ENCODE measurements around the gene ZNF207. TPM values are rescaled to one million over a fixed set of nuclear protein-coding genes. Genes with fewer than 3 reads are reported as not detected.

Gene ZNF207
- total and polyA plus RNA-seq, 10 of the 15 experiments (the other 5 are each of a cell fraction or from before 2014, with no cell fraction given): 156 to 348 (median 205) TPM

DNA sequence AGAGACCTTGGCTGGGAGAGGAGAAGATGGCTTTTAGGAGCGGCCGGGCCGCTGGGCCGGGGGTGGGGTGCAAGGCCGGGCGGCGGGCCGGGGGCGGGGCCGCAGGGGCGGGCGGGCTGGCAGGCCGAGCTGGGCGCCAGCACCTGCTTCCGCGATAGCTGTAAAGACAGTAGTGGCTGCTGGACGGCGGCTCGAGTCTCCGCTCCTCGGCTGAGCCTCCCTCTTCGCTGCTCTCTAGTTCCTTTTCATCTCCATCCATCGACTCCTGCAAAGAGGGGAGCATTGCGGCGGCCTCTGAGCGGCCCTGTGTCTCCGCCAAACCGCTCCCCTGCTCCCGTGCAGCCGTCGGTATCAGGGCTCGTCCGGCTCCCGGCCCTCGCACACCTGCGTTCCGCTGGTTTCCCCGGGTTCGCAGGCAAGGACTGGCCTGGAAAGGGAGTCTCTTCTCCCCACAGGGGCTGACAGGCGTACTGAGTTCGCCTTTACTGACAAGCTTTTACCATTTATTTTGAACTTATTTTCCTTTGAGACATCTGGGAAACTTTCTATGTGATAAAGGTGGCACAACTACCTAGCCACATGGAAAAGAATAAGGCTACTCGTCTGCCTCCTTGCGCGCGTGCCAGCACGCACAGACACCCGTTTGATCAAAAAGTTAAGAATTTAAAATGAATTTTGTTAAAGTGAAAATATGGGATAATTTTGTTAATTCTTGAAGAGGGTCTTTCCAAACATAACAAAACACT is 7.9 kb upstream of the ZNF207 start, which contains the start of gene C17orf75 (continued):
- TF ChIP-seq, protein P1, sequence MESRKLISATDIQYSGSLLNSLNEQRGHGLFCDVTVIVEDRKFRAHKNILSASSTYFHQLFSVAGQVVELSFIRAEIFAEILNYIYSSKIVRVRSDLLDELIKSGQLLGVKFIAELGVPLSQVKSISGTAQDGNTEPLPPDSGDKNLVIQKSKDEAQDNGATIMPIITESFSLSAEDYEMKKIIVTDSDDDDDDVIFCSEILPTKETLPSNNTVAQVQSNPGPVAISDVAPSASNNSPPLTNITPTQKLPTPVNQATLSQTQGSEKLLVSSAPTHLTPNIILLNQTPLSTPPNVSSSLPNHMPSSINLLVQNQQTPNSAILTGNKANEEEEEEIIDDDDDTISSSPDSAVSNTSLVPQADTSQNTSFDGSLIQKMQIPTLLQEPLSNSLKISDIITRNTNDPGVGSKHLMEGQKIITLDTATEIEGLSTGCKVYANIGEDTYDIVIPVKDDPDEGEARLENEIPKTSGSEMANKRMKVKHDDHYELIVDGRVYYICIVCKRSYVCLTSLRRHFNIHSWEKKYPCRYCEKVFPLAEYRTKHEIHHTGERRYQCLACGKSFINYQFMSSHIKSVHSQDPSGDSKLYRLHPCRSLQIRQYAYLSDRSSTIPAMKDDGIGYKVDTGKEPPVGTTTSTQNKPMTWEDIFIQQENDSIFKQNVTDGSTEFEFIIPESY (IDR thresholded peaks at IDR 0.05): 0 out of 2 replicates have a peak, but pooled peaks have one; percentile 24
- TF ChIP-seq BCL11A (IDR thresholded peaks at IDR 0.05; ENCODE audit: low read depth, low read length) (no peak), LARP7 (IDR thresholded peaks at IDR 0.05) (peak; percentile 87), CBFB (IDR thresholded peaks at IDR 0.05; ENCODE audit: low read depth) (0 out of 2 replicates have a peak, but pooled peaks have one; percentile 62), ZNF622 (IDR thresholded peaks at IDR 0.05) (no peak), POLR2A (IDR thresholded peaks at IDR 0.05; ENCODE audit: low read depth, low read length) (peak; percentile 83), JUND (IDR thresholded peaks at IDR 0.05; ENCODE audit: low read depth, low read length) (0 out of 2 replicates have a peak, but pooled peaks have one; percentile 7), IKZF2 (IDR thresholded peaks at IDR 0.05) (peak; percentile 25 to 56; a peak in 2 of 4 replicates), NFYB (IDR thresholded peaks at IDR 0.05; ENCODE audit: insufficient read depth, low read depth, low read length) (no peak), TBL1XR1 (IDR thresholded peaks at IDR 0.05; ENCODE audit: low read depth, low read length) (peak; percentile 60; the same call in 1 of the 2 replicates), PML (IDR thresholded peaks at IDR 0.05; ENCODE audit: low read length) (peak; percentile 74; the same call in 1 of the 2 replicates), CREM (IDR thresholded peaks at IDR 0.05; ENCODE audit: low read depth) (peak; percentile 76; the same call in 1 of the 2 replicates), HDGF (IDR thresholded peaks at IDR 0.05) (no peak), HCFC1 (IDR thresholded peaks at IDR 0.05; ENCODE audit: low read length) (peak; percentile 85), POLR2AphosphoS5 (IDR thresholded peaks at IDR 0.05; ENCODE audit: low read length) (peak; percentile 78), TCF7 (IDR thresholded peaks at IDR 0.05; ENCODE audit: borderline replicate concordance) (peak; percentile 82), FOS (IDR thresholded peaks at IDR 0.05; ENCODE audit: borderline replicate concordance, extremely low read depth, insufficient read length) (no peak), IRF4 (IDR thresholded peaks at IDR 0.05; ENCODE audit: low read depth, low read length) (peak; percentile 81; the same call in 1 of the 2 replicates), YY1 (IDR thresholded peaks at IDR 0.05; ENCODE audit: low read depth, low read length) (peak; percentile 93)
- TF ChIP-seq, protein P2, sequence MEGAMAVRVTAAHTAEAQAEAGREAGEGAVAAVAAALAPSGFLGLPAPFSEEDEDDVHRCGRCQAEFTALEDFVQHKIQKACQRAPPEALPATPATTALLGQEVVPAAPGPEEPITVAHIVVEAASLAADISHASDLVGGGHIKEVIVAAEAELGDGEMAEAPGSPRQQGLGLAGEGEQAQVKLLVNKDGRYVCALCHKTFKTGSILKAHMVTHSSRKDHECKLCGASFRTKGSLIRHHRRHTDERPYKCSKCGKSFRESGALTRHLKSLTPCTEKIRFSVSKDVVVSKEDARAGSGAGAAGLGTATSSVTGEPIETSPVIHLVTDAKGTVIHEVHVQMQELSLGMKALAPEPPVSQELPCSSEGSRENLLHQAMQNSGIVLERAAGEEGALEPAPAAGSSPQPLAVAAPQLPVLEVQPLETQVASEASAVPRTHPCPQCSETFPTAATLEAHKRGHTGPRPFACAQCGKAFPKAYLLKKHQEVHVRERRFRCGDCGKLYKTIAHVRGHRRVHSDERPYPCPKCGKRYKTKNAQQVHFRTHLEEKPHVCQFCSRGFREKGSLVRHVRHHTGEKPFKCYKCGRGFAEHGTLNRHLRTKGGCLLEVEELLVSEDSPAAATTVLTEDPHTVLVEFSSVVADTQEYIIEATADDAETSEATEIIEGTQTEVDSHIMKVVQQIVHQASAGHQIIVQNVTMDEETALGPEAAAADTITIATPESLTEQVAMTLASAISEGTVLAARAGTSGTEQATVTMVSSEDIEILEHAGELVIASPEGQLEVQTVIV (IDR thresholded peaks at IDR 0.05; ENCODE audit: borderline replicate concordance, partially characterized antibody): peak; percentile 43
- TF ChIP-seq, protein P3, sequence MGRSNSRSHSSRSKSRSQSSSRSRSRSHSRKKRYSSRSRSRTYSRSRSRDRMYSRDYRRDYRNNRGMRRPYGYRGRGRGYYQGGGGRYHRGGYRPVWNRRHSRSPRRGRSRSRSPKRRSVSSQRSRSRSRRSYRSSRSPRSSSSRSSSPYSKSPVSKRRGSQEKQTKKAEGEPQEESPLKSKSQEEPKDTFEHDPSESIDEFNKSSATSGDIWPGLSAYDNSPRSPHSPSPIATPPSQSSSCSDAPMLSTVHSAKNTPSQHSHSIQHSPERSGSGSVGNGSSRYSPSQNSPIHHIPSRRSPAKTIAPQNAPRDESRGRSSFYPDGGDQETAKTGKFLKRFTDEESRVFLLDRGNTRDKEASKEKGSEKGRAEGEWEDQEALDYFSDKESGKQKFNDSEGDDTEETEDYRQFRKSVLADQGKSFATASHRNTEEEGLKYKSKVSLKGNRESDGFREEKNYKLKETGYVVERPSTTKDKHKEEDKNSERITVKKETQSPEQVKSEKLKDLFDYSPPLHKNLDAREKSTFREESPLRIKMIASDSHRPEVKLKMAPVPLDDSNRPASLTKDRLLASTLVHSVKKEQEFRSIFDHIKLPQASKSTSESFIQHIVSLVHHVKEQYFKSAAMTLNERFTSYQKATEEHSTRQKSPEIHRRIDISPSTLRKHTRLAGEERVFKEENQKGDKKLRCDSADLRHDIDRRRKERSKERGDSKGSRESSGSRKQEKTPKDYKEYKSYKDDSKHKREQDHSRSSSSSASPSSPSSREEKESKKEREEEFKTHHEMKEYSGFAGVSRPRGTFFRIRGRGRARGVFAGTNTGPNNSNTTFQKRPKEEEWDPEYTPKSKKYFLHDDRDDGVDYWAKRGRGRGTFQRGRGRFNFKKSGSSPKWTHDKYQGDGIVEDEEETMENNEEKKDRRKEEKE (IDR thresholded peaks at IDR 0.05): no peak
- TF ChIP-seq, protein P4, sequence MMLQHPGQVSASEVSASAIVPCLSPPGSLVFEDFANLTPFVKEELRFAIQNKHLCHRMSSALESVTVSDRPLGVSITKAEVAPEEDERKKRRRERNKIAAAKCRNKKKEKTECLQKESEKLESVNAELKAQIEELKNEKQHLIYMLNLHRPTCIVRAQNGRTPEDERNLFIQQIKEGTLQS (IDR thresholded peaks at IDR 0.05; ENCODE audit: borderline replicate concordance, extremely low read depth, low read depth, low read length): no peak
